Measurements from ENCODE around the gene BEGAIN. TPM values are rescaled to one million over a fixed set of nuclear protein-coding genes. Genes with fewer than 3 reads are reported as not detected.

Gene BEGAIN
- total RNA-seq, 1 experiment from 2014 or later, result 0.54 TPM

DNA sequence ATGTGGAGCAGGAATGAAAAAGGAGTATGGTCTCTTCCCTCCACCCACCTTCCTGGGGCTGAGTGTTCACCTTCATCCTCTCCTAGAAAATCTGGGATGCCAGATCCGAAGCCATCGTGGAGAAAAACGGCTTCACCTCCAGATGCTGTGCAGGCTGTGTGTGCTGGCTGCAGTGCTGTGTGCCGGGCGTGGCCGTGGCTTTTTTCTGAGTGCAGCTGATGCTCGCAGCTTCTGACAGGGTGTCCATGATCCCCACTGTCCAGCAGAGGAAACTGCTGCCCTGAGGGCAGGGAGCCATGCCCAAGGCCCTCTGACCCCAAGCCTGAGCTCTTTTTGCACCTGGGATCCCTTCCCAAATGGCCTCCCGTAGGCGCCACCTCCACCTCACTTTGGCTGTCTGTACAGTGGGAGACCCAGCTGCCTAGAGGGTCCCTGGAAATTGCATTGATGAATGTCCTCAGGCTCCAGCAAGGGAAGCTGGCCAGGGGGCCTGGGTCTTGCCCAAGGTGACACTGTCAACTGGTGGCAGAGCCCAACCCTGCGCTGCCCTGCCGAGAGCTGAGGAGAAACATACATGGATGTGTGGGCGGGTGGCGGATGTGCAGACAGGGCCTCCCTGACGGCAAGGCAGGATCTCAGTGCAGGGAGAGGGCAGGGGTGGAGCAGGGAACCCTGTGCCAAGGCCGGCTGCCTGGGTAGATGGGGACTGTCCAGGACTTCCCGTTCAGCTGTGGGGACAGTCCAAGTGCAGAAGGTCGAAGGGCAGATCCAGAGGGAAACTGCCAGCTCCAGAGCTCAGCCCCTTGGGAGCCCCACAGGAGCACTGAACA lies 53.3 kb downstream of the BEGAIN start:
- ChIA-PET POLR2A (no interaction called here), CTCF (no interaction called here)
- Histone ChIP-seq H3K4me3 (ENCODE audit: low read depth, low read length) (no peak overlapping the region), H3K9me3 (no peaks in the 10 kb centered on the region), H3K4me1 (no peaks in the 10 kb centered on the region), H3K27me3 (replicated peaks; ENCODE audit: control insufficient read depth, insufficient read depth, low read length) (no peaks in the 10 kb centered on the region), H3K36me3 (ENCODE audit: control insufficient read depth, insufficient read depth, low read length) (no peaks in the 10 kb centered on the region; the same call in 1 of the 2 replicates)
- no peaks in the 10 kb centered on the region for H3K9me3 Mint-ChIP-seq (ENCODE audit: unreplicated experiment)
- H3K27me3 Mint-ChIP-seq (ENCODE audit: insufficient read depth, unreplicated experiment), result no peaks in the 10 kb centered on the region
- H3K4me1 Mint-ChIP-seq (ENCODE audit: low read depth, unreplicated experiment), result no peaks in the 10 kb centered on the region
- intact Hi-C loops (cut with micrococcal nuclease; ENCODE audit: unreplicated experiment), result no loop called here
- TF ChIP-seq, protein P1, sequence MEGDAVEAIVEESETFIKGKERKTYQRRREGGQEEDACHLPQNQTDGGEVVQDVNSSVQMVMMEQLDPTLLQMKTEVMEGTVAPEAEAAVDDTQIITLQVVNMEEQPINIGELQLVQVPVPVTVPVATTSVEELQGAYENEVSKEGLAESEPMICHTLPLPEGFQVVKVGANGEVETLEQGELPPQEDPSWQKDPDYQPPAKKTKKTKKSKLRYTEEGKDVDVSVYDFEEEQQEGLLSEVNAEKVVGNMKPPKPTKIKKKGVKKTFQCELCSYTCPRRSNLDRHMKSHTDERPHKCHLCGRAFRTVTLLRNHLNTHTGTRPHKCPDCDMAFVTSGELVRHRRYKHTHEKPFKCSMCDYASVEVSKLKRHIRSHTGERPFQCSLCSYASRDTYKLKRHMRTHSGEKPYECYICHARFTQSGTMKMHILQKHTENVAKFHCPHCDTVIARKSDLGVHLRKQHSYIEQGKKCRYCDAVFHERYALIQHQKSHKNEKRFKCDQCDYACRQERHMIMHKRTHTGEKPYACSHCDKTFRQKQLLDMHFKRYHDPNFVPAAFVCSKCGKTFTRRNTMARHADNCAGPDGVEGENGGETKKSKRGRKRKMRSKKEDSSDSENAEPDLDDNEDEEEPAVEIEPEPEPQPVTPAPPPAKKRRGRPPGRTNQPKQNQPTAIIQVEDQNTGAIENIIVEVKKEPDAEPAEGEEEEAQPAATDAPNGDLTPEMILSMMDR (IDR thresholded peaks at IDR 0.05; ENCODE audit: insufficient read depth in 1 of 2, low read depth in 1 of 2, low read length in 1 of 2, severe bottlenecking in 1 of 2, unreplicated experiment in 1 of 2), result no peak
- no peak for DNase-seq
- no TSS peak for BruUV-seq (replicated peaks)
- H3K27ac Mint-ChIP-seq (ENCODE audit: unreplicated experiment), result no peak overlapping the region
- no peaks in the 10 kb centered on the region for H3K36me3 Mint-ChIP-seq (ENCODE audit: insufficient read depth, unreplicated experiment)
- no peak overlapping the region for H3K4me3 Mint-ChIP-seq (ENCODE audit: unreplicated experiment)

DNA sequence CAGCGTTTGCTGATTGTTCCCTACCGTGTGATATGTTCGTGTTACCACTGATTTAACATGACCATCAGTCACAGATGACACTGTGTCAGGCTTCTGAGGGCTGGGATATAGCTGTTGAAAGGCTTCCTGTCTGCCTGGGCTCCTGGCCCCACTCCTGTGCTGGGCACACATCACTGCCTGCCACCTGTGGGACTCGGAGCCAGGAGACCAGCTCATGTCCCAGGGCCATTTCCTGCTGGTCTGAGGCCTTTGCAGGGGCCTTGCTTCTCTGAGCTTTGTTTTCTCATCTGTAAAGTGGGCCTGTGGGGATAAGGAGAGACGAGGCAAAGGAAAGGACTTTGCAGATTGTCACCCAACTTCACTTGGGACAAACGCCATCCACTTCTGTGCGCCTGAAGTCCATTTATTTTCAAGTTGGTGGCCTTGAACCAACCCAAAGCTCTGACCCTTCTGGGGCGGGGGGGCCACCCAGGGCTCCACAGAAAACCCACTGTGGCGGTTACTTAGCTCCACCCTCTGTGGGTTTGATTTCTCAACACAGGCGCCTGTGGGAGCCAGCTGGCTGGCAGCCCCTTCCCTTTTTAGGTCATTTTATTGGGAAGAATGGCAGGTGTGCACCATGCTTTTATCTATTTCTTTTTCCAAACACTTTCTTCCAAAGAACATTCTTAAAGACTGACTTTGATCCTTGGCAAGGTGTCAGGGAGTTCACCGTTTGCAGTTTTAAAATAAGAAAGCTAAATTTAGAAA lies 54.1 kb downstream of the BEGAIN start:
- H3K9me3 Mint-ChIP-seq (ENCODE audit: unreplicated experiment), result no peaks in the 10 kb centered on the region
- H3K27me3 Mint-ChIP-seq (ENCODE audit: insufficient read depth, unreplicated experiment), result no peaks in the 10 kb centered on the region
- ChIA-PET POLR2A (no interaction called here), CTCF (no interaction called here)
- no peak overlapping the region for H3K4me3 ChIP-seq (ENCODE audit: low read depth, low read length)
- H3K27ac Mint-ChIP-seq (ENCODE audit: unreplicated experiment), result no peak overlapping the region
- no peaks in the 10 kb centered on the region for H3K9me3 ChIP-seq
- no peaks in the 10 kb centered on the region for H3K36me3 Mint-ChIP-seq (ENCODE audit: insufficient read depth, unreplicated experiment)
- no peak overlapping the region for H3K4me3 Mint-ChIP-seq (ENCODE audit: unreplicated experiment)
- no peak for DNase-seq
- no peaks in the 10 kb centered on the region for H3K4me1 ChIP-seq
- TF ChIP-seq, protein P1 (IDR thresholded peaks at IDR 0.05; ENCODE audit: insufficient read depth in 1 of 2, low read depth in 1 of 2, low read length in 1 of 2, severe bottlenecking in 1 of 2, unreplicated experiment in 1 of 2), result no peak
- no peaks in the 10 kb centered on the region; the same call in 1 of the 2 replicates for H3K36me3 ChIP-seq (ENCODE audit: control insufficient read depth, insufficient read depth, low read length)
- intact Hi-C loops (cut with micrococcal nuclease; ENCODE audit: unreplicated experiment), result no loop called here
- H3K4me1 Mint-ChIP-seq (ENCODE audit: low read depth, unreplicated experiment), result no peaks in the 10 kb centered on the region
- H3K27me3 ChIP-seq (replicated peaks; ENCODE audit: control insufficient read depth, insufficient read depth, low read length), result no peaks in the 10 kb centered on the region
- BruUV-seq (replicated peaks), result no TSS peak

DNA sequence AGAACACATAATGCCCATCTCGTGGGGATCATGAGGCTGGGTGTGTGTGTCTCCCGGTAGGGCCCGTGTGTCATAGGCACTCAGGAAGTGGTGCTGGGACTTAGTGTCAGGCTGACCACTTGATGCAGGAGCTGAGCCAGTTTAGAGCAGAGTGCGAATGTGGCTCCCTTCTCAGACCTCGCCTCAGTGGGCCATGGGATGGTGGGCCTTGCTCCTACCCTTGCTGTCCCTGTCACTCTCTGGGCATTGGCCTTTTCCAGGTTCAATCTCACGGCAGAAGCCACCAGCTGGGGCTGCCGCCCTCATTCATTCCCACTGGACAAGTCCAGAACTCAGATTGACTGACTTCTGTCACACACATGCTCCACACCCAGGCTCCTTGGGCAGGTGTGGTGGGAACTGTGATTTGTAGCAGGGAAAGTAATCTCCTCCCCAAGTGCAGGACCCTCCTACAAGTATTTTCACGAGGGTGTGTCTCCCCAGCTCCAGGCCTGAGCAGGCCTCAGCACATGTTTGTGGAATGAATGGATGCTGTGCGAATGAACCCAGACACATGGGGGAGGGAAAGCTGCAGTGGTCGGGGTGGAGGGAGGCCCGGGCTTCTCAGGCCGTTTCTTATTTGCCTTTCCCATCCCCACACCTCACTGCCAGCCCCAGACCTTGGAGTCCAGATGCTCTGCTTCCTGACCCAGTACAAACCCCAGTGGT lies 54.9 kb downstream of the BEGAIN start:
- no peak overlapping the region for H3K27ac Mint-ChIP-seq (ENCODE audit: unreplicated experiment)
- no peak overlapping the region for H3K4me3 ChIP-seq (ENCODE audit: low read depth, low read length)
- H3K4me1 Mint-ChIP-seq (ENCODE audit: low read depth, unreplicated experiment), result no peaks in the 10 kb centered on the region
- H3K27me3 ChIP-seq (replicated peaks; ENCODE audit: control insufficient read depth, insufficient read depth, low read length), result no peaks in the 10 kb centered on the region
- no peaks in the 10 kb centered on the region; the same call in 1 of the 2 replicates for H3K36me3 ChIP-seq (ENCODE audit: control insufficient read depth, insufficient read depth, low read length)
- no peaks in the 10 kb centered on the region for H3K9me3 ChIP-seq
- no peaks in the 10 kb centered on the region for H3K4me1 ChIP-seq
- TF ChIP-seq, protein P1 (IDR thresholded peaks at IDR 0.05; ENCODE audit: insufficient read depth in 1 of 2, low read depth in 1 of 2, low read length in 1 of 2, severe bottlenecking in 1 of 2, unreplicated experiment in 1 of 2), result no peak
- ChIA-PET CTCF (no interaction called here), POLR2A (no interaction called here)
- H3K36me3 Mint-ChIP-seq (ENCODE audit: insufficient read depth, unreplicated experiment), result no peaks in the 10 kb centered on the region
- H3K9me3 Mint-ChIP-seq (ENCODE audit: unreplicated experiment), result no peaks in the 10 kb centered on the region
- intact Hi-C loops (cut with micrococcal nuclease; ENCODE audit: unreplicated experiment), result no loop called here
- no peaks in the 10 kb centered on the region for H3K27me3 Mint-ChIP-seq (ENCODE audit: insufficient read depth, unreplicated experiment)
- H3K4me3 Mint-ChIP-seq (ENCODE audit: unreplicated experiment), result no peak overlapping the region
- no peak for DNase-seq
- no TSS peak for BruUV-seq (replicated peaks)
